OCI-LY7 (cell line): Measurements from ENCODE around the gene GTF2IRD1. TPM values are rescaled to one million over a fixed set of nuclear protein-coding genes. Genes with fewer than 3 reads are reported as not detected.
"Not testable (repeated sequence)": the region's sequence is repeated elsewhere in the genome, so short reads cannot be mapped to it uniquely, and the experiment has no call there.

Experiments
- BruUV-seq: library from RNA; stranded (reverse); fragments of 400-500 nt; replicated peaks from 2 replicates; lab custom pipeline; 2021; lab: Mats Ljungman, UMichigan
- CTCF ChIA-PET: fragments of 300-600 bp; sonication (Branson Sonifier 250); formaldehyde crosslinking; loops from one replicate; lab custom pipeline; 2022; ENCODE audit warnings: antibody characterized with exemption; ENCODE audit not compliant: unreplicated experiment; lab: Charles Lee
- POLR2A ChIA-PET: fragments of 300-600 bp; sonication (Branson Sonifier 250); formaldehyde crosslinking; loops from one replicate; lab custom pipeline; 2022; ENCODE audit warnings: antibody characterized with exemption; lab: Charles Lee
- DNase-seq: peaks from one replicate; pipeline ENCODE4 v3.0.0-alpha.2; 2015; ENCODE audit warnings: low spot score
- H2AFZ ChIP-seq: fragments of 200-600 bp; sonication (generic), shearing (Covaris generic); 2 replicates; pipeline ENCODE4 v1.6.1; 2014; ENCODE audit warnings: mild to moderate bottlenecking, antibody characterized with exemption, low read length, moderate library complexity
- H3K27ac ChIP-seq: fragments of 200-600 bp; sonication (generic); 2 replicates; pipeline ENCODE4 v1.5.1; 2014; ENCODE audit warnings: mixed run types, low read depth, mild to moderate bottlenecking, moderate library complexity, low read length, inconsistent platforms; ENCODE audit not compliant: poor library complexity, severe bottlenecking
- H3K36me3 ChIP-seq: fragments of 200-600 bp; sonication (generic); 2 replicates; pipeline ENCODE4 v1.6.1; 2014; ENCODE audit warnings: mild to moderate bottlenecking, antibody characterized with exemption, low read length, moderate library complexity, mixed read lengths; ENCODE audit not compliant: insufficient read depth
- H3K4me1 ChIP-seq: fragments of 200-600 bp; sonication (generic); 2 replicates; pipeline ENCODE4 v1.5.1; 2014; ENCODE audit warnings: mild to moderate bottlenecking, low read length; ENCODE audit not compliant: insufficient read depth, poor library complexity, severe bottlenecking
- H3K4me2 ChIP-seq: fragments of 200-600 bp; sonication (generic); 2 replicates; pipeline ENCODE4 v1.6.1; 2014; ENCODE audit warnings: mild to moderate bottlenecking, low read length
- H3K4me3 ChIP-seq: fragments of 200-600 bp; sonication (generic); 2 replicates; pipeline ENCODE4 v1.5.1; 2014; ENCODE audit warnings: mild to moderate bottlenecking, low read depth, low read length; ENCODE audit not compliant: poor library complexity, severe bottlenecking
- H3K79me2 ChIP-seq: fragments of 200-600 bp; sonication (generic); 2 replicates; pipeline ENCODE4 v1.6.1; 2016; ENCODE audit warnings: low read depth, mild to moderate bottlenecking, low read length, moderate library complexity, mixed read lengths; ENCODE audit not compliant: insufficient read depth
- H3K9me2 ChIP-seq: fragments of 200-600 bp; sonication (generic); 2 replicates; pipeline ENCODE4 v1.6.1; 2016; ENCODE audit warnings: mild to moderate bottlenecking, low read length, mixed read lengths; ENCODE audit not compliant: insufficient read depth
- H3K9me3 ChIP-seq: fragments of 200-600 bp; sonication (generic); 2 replicates; pipeline ENCODE4 v1.6.1; 2014; ENCODE audit warnings: mild to moderate bottlenecking, mixed run types, low read length, mixed read lengths
- H4K20me1 ChIP-seq: fragments of 200-600 bp; sonication (generic); 2 replicates; pipeline ENCODE4 v1.6.1; 2014; ENCODE audit warnings: mild to moderate bottlenecking, antibody characterized with exemption, low read length, moderate library complexity, mixed read lengths; ENCODE audit not compliant: insufficient read depth
- CTCF ChIP-seq: fragments of 200-600 bp; sonication (generic); conservative IDR thresholded peaks from 2 replicates; pipeline ENCODE4 v1.5.1; 2014; ENCODE audit warnings: mild to moderate bottlenecking, antibody characterized with exemption, low read length, moderate library complexity, mixed read lengths
- EZH2phosphoT487 ChIP-seq: fragments of 200-600 bp; sonication (generic); IDR thresholded peaks from 2 replicates; pipeline ENCODE4 v1.6.1; 2018; ENCODE audit warnings: low read depth, borderline replicate concordance, mild to moderate bottlenecking, mixed run types, antibody characterized with exemption, low read length, moderate library complexity, mixed read lengths
- intact Hi-C: fragments of 100-400 bp; cut with micrococcal nuclease; formaldehyde crosslinking; loops from one replicate; pipeline ENCODE4 v1.10.0; 2022; ENCODE audit not compliant: unreplicated experiment
- total RNA-seq, 2 experiments: library from RNA; depleted of rRNA in 1 of 2; stranded (reverse); fragments of >200 nt in 1 of 2; shearing (Covaris generic) in 1 of 2; gene quantifications; 2 replicates each; pipeline ENCODE4 v1.2.3, GENCODE V29; 2014 to 2022

Gene GTF2IRD1
- total RNA-seq, 2 experiments from 2014 or later: 4.4 to 34.3 TPM

GRCh38 chr7:74489997-74490945 lies 36.6 kb downstream of the GTF2IRD1 start:
- H3K27ac ChIP-seq: no peak overlapping the region
- no peaks in the 10 kb centered on the region for H4K20me1 ChIP-seq
- no peak overlapping the region for H3K4me2 ChIP-seq
- intact Hi-C loops: no loop called here
- H3K36me3 ChIP-seq: no peaks in the 10 kb centered on the region
- ChIA-PET CTCF (no interaction called here), POLR2A (no interaction called here)
- no peaks in the 10 kb centered on the region for H3K9me2 ChIP-seq
- H3K79me2 ChIP-seq: no peaks in the 10 kb centered on the region
- H3K9me3 ChIP-seq: no peaks in the 10 kb centered on the region
- no peak for DNase-seq
- no peak overlapping the region for H2AFZ ChIP-seq
- H3K4me1 ChIP-seq: no peaks in the 10 kb centered on the region
- no TSS peak for BruUV-seq
- TF ChIP-seq EZH2phosphoT487 (no peak), CTCF (no peak)
- no peak overlapping the region for H3K4me3 ChIP-seq

- H3K4me3 ChIP-seq, H3K36me3 ChIP-seq, H3K9me2 ChIP-seq, CTCF ChIA-PET, POLR2A ChIA-PET, H3K9me3 ChIP-seq, H4K20me1 ChIP-seq, BruUV-seq, intact Hi-C loops, H3K27ac ChIP-seq, H3K79me2 ChIP-seq, H3K4me1 ChIP-seq, H2AFZ ChIP-seq, DNase-seq, H3K4me2 ChIP-seq: not testable (repeated sequence)
Measured at GRCh38 chr7:74491490-74491889, 37.8 kb downstream of the GTF2IRD1 start.

- ChIA-PET POLR2A (interaction anchor here (0.6 kb wide), 2 partner anchors 86 to 103 kb away, joined by 3 read pairs; no protein-coding TSS in a partner anchor), CTCF (no interaction called here)
- DNase-seq: no peak
- intact Hi-C loops: no loop called here
- Histone ChIP-seq H3K4me2 (no peak overlapping the region), H3K9me2 (no peaks in the 10 kb centered on the region), H4K20me1 (no peaks in the 10 kb centered on the region), H3K9me3 (no peaks in the 10 kb centered on the region), H3K79me2 (no peaks in the 10 kb centered on the region), H3K36me3 (no peaks in the 10 kb centered on the region), H3K4me3 (no peak overlapping the region), H3K27ac (no peak overlapping the region), H3K4me1 (no peaks in the 10 kb centered on the region), H2AFZ (no peak overlapping the region)
- BruUV-seq: no TSS peak
- TF ChIP-seq CTCF: no peak
- no peak for TF ChIP-seq EZH2phosphoT487
Measured at GRCh38 chr7:74493295-74493694, 39.6 kb downstream of the GTF2IRD1 start.
